Measurements from ENCODE around the gene PBX3.

DNA sequence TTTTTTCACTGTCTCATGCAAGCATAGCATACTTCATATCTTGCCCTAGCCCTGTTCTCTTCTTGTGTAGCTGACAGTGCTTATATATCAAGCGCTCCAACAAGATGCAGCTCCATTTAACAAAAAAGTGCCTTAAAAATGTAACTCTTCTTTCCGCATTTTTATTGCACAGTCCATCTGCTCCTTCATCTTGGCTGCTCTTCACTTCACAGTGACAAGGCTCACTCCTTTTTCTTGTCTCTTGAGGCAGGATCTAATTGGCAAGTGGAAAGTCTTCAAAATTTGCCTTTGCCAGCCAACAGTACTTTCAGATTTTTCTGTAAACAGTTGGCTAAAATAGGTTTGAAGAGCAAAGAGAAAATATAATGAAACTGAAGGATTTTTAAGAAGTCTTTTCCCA lies 161.8 kb downstream of the PBX3 start:
- TF ChIP-seq CTCF (IDR thresholded peaks at IDR 0.05) (no peak), POLR2A (IDR thresholded peaks at IDR 0.05) (no peak)
